HG03432 (cell line): Measurements from ENCODE around the gene IL11.

Experiments
- ATAC-seq: cut with Tn5 transposase; IDR thresholded peaks from one replicate; pipeline ENCODE4 v1.9.1; 2021; ENCODE audit warnings: mild to moderate bottlenecking, moderate library complexity; ENCODE audit not compliant: unreplicated experiment

IL11 gene

GRCh38 chr19:55391702-55392615 is 21.7 kb upstream of the IL11 start:
- ATAC-seq, result no peak

- ATAC-seq, result no peak
Measured at GRCh38 chr19:55391191-55391670, 21.0 kb upstream of the IL11 start.

GRCh38 chr19:55390461-55390880 is 20.2 kb upstream of the IL11 start:
- no peak for ATAC-seq

- no peak for ATAC-seq
Measured at GRCh38 chr19:55389386-55390317, 19.4 kb upstream of the IL11 start.

- no peak for ATAC-seq
Measured at GRCh38 chr19:55387736-55388497, 17.7 kb upstream of the IL11 start.

GRCh38 chr19:55386493-55386971 is 16.3 kb upstream of the IL11 start:
- ATAC-seq, result no peak

GRCh38 chr19:55385724-55386492 is 15.6 kb upstream of the IL11 start, which contains the start of gene RPL28:
Gene RPL28 (plus strand): TSS chr19:55385932. CDS start chr19:55386358, 426 bp downstream.
- ATAC-seq, result peak; percentile 68

- peak; percentile 56 for ATAC-seq
Measured at GRCh38 chr19:55384920-55385723, 14.9 kb upstream of the IL11 start.

- ATAC-seq, result peak; percentile 25
Measured at GRCh38 chr19:55384131-55384919, 14.1 kb upstream of the IL11 start, which contains the start of gene TMEM238. Gene TMEM238 (minus strand): TSS chr19:55384292. CDS start chr19:55384259, 33 bp downstream.

GRCh38 chr19:55383279-55384130 is 13.2 kb upstream of the IL11 start:
- ATAC-seq, result peak; percentile 30

- ATAC-seq, result no peak
Measured at GRCh38 chr19:55382522-55383054, 12.3 kb upstream of the IL11 start.

GRCh38 chr19:55382013-55382412 is 11.8 kb upstream of the IL11 start:
- ATAC-seq, result no peak

GRCh38 chr19:55379174-55379573 is 8.9 kb upstream of the IL11 start:
- no peak for ATAC-seq

- no peak for ATAC-seq
Measured at GRCh38 chr19:55377356-55378131, 7.3 kb upstream of the IL11 start.

- ATAC-seq, result no peak
Measured at GRCh38 chr19:55376241-55376933, 6.1 kb upstream of the IL11 start, which contains the start of gene TMEM190. Gene TMEM190 (plus strand): TSS chr19:55376826. CDS start chr19:55376854, 28 bp downstream.
